Heart left ventricle (tissue), 16 donors: ENCODE data around the gene SGSM1. TPM values are rescaled to one million over a fixed set of nuclear protein-coding genes. Genes with fewer than 3 reads are reported as not detected.

ENCODE experiments used
- ATAC-seq, 4 donors: fragments of 200-7000 bp; cut with Tn5 transposase; one replicate each; pipeline ENCODE4 v1.9.1; 2020 to 2022; ENCODE audit warnings: moderate library complexity in 4 of 4, mild to moderate bottlenecking in 3 of 4, moderate number of reproducible peaks in 1 of 4
- DNase-seq, 5 donors: peaks; one replicate each; pipeline ENCODE4 v3.0.0-alpha.2; 2020
- H3K27ac ChIP-seq, 12 donors: fragments of 200-600 bp; sonication (generic) in 4 of 12; one replicate each; pipeline versions ENCODE4 v1.5.0 to v1.8.0; 2016 to 2022; ENCODE audit warnings: mild to moderate bottlenecking in 2 of 12
- H3K27me3 ChIP-seq, 9 donors: fragments of 200-600 bp; sonication (generic) in 2 of 9; one replicate each; pipeline versions ENCODE4 v1.5.1 to v1.8.0; 2016 to 2022; ENCODE audit warnings: mild to moderate bottlenecking in 3 of 9
- H3K36me3 ChIP-seq, 9 donors: fragments of 200-600 bp; sonication (generic) in 2 of 9; one replicate each; pipeline versions ENCODE4 v1.5.0 to v1.8.0; 2018 to 2022; ENCODE audit warnings: mild to moderate bottlenecking in 2 of 9
- H3K4me1 ChIP-seq, 12 donors: fragments of 200-600 bp; sonication (generic) in 4 of 12; one replicate each; pipeline versions ENCODE4 v1.5.0 to v1.8.0; 2016 to 2022; ENCODE audit warnings: mild to moderate bottlenecking in 3 of 12
- H3K4me3 ChIP-seq, 12 donors: fragments of 200-600 bp; sonication (generic) in 4 of 12; one replicate each; pipeline versions ENCODE4 v1.5.0 to v1.8.0; 2017 to 2022; ENCODE audit warnings: mild to moderate bottlenecking in 9 of 12, moderate library complexity in 4 of 12
- H3K9me3 ChIP-seq, 12 donors: fragments of 200-600 bp; sonication (generic) in 4 of 12; one replicate each; pipeline versions ENCODE4 v1.5.0 to v1.8.0; 2016 to 2022; ENCODE audit warnings: mild to moderate bottlenecking in 1 of 12
- POLR2A ChIP-seq, 2 donors: fragments of 450-650 bp; IDR thresholded peaks; one replicate each; pipeline ENCODE4 v1.6.1; 2017; ENCODE audit warnings: antibody characterized with exemption in 2 of 2, mild to moderate bottlenecking in 2 of 2, moderate library complexity in 2 of 2
- WGBS, 4 donors: extraction: QIAGEN DNeasy Blood & Tissue Kit in 2 of 4; methylation state at CpG; one replicate each; pipeline versions ENCODE4 v1.1.5 to v1.1.7; 2013 to 2018; 5-methylcytosine and 5-hydroxymethylcytosine counted together
- intact Hi-C, 10 donors: fragments of 100-400 bp; cut with DNase I; formaldehyde crosslinking; loops; one replicate each; pipeline versions ENCODE4 v1.11.1 to v1.14.2; 2022
- polyA plus RNA-seq, 2 donors: library from polyadenylated mRNA; stranded (reverse); fragments of 200-250 nt; gene quantifications; one replicate each; pipeline ENCODE4 v1.2.3, GENCODE V29; 2013
- total RNA-seq, 9 donors: library from RNA; depleted of rRNA in 2 of 9; stranded (reverse); fragments of >200 nt in 2 of 9; fragmentation: NEBNext Ultra II Directional in 3 of 9; extraction: Animal tissue kit (Norgen Biotek cat#: 25700) in 3 of 9; gene quantifications; one replicate each; pipeline versions ENCODE4 v1.1.0 to v1.2.4, GENCODE V29; 2016 to 2023
- TF ChIP-seq, protein P1 (sequence below), 12 donors: fragments of 200-600 bp; sonication (generic) in 4 of 12; IDR thresholded peaks; one replicate each; pipeline versions ENCODE4 v1.5.0 to v1.8.0; 2018 to 2022; ENCODE audit warnings: antibody characterized with exemption in 12 of 12, mild to moderate bottlenecking in 5 of 12
- donor health status: ischemic (EF 13 %, LVEDD 7.1; RV severe dilation, severe dysfunction).
- donor health status: healthy with polysubstance abuse.
- donor health status: DM: no; HTN: yes; CAD: no.
- donor health status: DM: no; HTN: no; CAD: no.
- donor health status: ischemic (EF 25% LVEDD 6.9; RV normal size, moderate dysfunction).
- donor health status: ischemic (EF 25% LVEDD 5.7; RV mildly dilated, moderate dysfunction).
- donor health status: healthy.
- donor health status: DM: yes; HTN: yes; CAD: no.
- donor health status: ischemic (EF 35%, LVEDD 5.7; RV mildly dilated, moderate dysfunction).
- donor health status: nonischemic (EF 11% LVEDD 7.7; RV severe dilation, severe dysfunction).
- donor health status: DM: yes; HTN: yes; CAD: no.
- donor health status: PGD.
- donor health status: ischemic (EF 29% LVEDD 5.4; RV normal size, mild dysfunction).
- donor health status: nonischemic (EF 23%, LVEDD 6.1; RV moderate dilation, normal function).

SGSM1 gene
- total and polyA plus RNA-seq, 11 donors, result 2.1 to 11.0 (median 6.6) TPM

DNA sequence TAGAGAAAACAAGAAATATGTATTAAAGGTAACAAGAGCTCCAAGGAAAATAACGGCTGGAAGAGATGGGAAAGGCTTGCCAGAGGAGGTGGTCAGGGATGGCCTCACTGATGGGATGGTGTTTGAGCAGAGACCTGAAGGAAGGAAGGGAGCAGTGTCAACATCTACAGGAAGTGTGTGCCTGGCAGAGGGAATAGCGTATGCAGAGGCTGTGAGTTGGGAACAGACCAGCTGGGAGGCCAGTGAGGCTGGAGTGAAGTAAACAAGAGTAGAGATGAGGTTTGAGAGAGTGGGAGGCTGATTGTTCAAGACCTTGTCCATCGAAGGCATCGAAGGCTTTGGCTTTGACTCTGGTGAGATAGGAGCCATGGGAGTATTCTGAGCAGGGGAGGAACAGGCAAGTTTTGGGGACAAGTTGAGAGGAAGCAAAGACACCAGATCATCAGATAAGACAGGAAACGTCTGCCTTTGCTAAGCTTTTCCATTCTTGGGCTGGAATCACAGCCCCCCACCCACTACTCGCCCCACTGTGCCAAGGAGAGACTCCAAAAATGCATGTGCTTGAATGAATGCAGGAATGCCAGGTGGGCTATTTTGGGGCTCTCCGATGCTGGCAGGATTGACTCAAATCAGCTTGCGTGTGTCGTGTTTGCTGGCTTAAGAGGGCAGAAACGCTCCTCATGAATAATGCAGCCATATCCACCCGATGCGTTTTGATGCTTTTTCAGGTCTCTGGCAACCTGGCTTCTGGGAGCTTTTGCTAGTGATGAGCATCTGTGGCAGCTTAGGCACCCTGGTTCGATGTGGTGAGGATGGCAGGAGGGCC lies 7.2 kb downstream of the SGSM1 start:
- WGBS, 4 donors, result 63 to 70% (median 66%) methylated on average over 12 to 13 of the region's 13 CpGs
- TF ChIP-seq, protein P1, sequence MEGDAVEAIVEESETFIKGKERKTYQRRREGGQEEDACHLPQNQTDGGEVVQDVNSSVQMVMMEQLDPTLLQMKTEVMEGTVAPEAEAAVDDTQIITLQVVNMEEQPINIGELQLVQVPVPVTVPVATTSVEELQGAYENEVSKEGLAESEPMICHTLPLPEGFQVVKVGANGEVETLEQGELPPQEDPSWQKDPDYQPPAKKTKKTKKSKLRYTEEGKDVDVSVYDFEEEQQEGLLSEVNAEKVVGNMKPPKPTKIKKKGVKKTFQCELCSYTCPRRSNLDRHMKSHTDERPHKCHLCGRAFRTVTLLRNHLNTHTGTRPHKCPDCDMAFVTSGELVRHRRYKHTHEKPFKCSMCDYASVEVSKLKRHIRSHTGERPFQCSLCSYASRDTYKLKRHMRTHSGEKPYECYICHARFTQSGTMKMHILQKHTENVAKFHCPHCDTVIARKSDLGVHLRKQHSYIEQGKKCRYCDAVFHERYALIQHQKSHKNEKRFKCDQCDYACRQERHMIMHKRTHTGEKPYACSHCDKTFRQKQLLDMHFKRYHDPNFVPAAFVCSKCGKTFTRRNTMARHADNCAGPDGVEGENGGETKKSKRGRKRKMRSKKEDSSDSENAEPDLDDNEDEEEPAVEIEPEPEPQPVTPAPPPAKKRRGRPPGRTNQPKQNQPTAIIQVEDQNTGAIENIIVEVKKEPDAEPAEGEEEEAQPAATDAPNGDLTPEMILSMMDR (IDR thresholded peaks at IDR 0.05), result no peak
- TF ChIP-seq POLR2A (IDR thresholded peaks at IDR 0.05), result no peak
- intact Hi-C loops, result no loop called here
- Histone ChIP-seq H3K4me3 (no peak overlapping the region), H3K9me3 (peaks cover 0 to 13% (median 0%) of the 10 kb centered on the region in 12 donors), H3K4me1 (peaks cover 0 to 48% (median 22%) of the 10 kb centered on the region in 12 donors), H3K36me3 (no peaks in the 10 kb centered on the region), H3K27ac (no peak overlapping the region), H3K27me3 (no peaks in the 10 kb centered on the region)
- ATAC-seq (no peak), DNase-seq (no peak)

DNA sequence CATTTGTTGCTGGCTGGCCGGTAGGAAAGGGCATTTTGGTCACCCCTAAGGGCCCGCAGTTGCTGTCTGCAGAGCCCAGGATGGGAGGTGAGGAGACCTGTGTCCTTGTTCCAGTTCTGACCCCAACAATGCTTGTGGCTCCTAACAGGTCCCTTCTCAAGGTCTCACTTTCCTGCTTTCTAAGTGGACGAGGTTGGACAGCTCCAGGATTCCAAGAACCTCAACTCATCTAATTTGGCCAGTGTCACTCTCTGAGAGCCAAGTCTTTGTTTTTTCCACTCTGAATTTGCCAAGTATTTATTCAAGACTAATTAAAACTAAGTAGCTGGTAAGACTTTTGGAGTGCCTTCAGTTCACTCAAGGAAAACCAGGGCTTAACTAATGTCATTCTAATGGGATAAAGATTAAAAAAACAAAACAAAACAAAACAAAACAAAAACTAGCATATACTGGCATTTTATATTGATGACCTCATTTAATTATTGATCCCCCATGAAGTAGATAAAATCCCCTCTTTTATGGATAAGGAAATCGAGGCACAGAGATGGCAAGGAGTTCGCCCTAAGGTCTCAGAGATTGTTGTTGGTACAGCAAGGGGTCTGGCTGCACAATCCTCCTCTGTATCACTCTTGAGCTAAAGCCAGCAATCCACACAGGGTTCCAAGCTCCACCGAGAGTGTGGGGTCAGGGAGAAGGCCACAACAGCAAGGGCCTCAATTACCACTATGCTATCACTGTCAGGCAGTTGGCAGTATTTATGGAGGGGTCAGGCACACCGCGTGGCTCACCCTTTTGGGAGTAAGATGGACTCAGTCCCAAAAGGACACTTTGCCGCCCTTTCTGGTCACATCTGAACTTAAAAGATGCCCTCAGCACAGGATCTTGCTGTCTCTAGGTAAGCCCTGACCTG lies 8.1 kb downstream of the SGSM1 start:
- H3K27me3 ChIP-seq, result no peaks in the 10 kb centered on the region
- TF ChIP-seq POLR2A (IDR thresholded peaks at IDR 0.05), result no peak
- TF ChIP-seq, protein P1 (IDR thresholded peaks at IDR 0.05), result no peak
- DNase-seq, result no peak
- no peak overlapping the region for H3K27ac ChIP-seq
- peaks cover 0 to 13% (median 0%) of the 10 kb centered on the region in 12 donors for H3K9me3 ChIP-seq
- intact Hi-C loops, result no loop called here
- H3K36me3 ChIP-seq, result no peaks in the 10 kb centered on the region
- WGBS, 4 donors, result 74 to 78% (median 76%) methylated on average over 8 to 9 of the region's 9 CpGs
- ATAC-seq, result no peak
- H3K4me3 ChIP-seq, result no peak overlapping the region
- peaks cover 0 to 39% (median 19%) of the 10 kb centered on the region in 12 donors for H3K4me1 ChIP-seq

DNA sequence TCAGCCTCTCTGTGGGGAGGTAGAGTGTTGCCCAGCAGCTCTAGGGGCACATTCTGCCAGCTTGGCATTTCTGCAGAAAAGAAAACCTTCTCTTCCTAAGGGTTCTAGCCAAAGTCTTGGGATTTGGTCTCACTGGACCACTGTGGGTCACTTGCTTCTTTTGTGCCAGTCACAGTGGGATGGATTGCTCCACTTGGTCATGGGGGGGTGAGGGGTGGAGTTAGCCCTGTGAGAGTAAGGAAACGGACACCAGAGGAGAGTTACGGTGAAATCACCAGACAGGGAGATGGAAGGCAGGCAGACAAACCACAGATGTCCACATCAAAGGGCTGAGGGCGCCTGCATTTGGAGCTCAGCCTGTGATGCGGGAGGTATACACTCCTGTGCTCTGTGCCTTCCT lies 10.8 kb downstream of the SGSM1 start:
- Histone ChIP-seq H3K4me1 (peaks cover 0 to 35% (median 15%) of the 10 kb centered on the region in 12 donors), H3K36me3 (no peaks in the 10 kb centered on the region), H3K9me3 (peaks cover 0 to 13% (median 0%) of the 10 kb centered on the region in 12 donors), H3K4me3 (no peak overlapping the region), H3K27ac (peak overlapping the region in 1 of 12 donors; percentile 47), H3K27me3 (no peaks in the 10 kb centered on the region)
- intact Hi-C loops, result no loop called here
- DNase-seq (peak in 1 of 5 donors; percentile 32), ATAC-seq (peak in 1 of 4 donors; percentile 19)
- 33 to 44% (median 33%) methylated on average over 4 of the region's 4 CpGs for WGBS, 4 donors
- TF ChIP-seq, protein P1 (IDR thresholded peaks at IDR 0.05), result no peak
- TF ChIP-seq POLR2A (IDR thresholded peaks at IDR 0.05), result no peak

DNA sequence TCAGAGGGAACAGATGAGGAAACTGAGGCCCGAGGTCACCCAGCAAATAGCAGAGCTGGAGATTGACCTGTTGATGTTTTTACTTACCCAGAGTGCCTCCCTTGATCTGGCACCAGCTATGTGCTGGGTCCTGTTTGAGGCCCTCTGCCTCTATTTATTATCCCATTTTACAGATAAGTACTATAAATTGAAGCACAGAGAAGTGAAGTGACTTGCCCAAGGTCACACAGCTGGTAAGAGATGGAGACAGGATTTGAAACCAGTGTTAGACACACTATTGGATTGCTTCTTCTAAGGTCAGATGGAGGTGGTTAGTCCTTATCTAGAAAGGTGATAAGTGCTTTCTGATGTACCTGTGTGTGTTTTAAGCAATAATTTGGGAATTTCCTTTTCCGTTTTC lies 13.5 kb downstream of the SGSM1 start:
- Histone ChIP-seq H3K9me3 (peaks cover 0 to 13% (median 0%) of the 10 kb centered on the region in 12 donors), H3K27ac (peak overlapping the region in 11 of 12 donors; percentile 44 to 83 (median 68)), H3K36me3 (no peaks in the 10 kb centered on the region), H3K4me3 (no peak overlapping the region), H3K27me3 (no peaks in the 10 kb centered on the region), H3K4me1 (peaks cover 0 to 27% (median 11%) of the 10 kb centered on the region in 12 donors)
- ATAC-seq, result peak in 2 of 4 donors; percentile 3 to 6
- 29 to 52% (median 39%) methylated on average over 2 of the region's 2 CpGs for WGBS, 4 donors
- DNase-seq, result no peak
- TF ChIP-seq POLR2A (IDR thresholded peaks at IDR 0.05), result no peak
- TF ChIP-seq, protein P1 (IDR thresholded peaks at IDR 0.05), result no peak
- intact Hi-C loops, result no loop called here
